DND-41 (cell line): Measurements from ENCODE around the gene SNRNP70.
A peak's percentile ranks its signal among the peaks of the same experiment; 100 is the strongest.

Experiments
- ATAC-seq: fragments of 200-7000 bp; cut with Tn5 transposase; 3 replicates; pipeline ENCODE4 v1.9.1; 2021; ENCODE audit warnings: low read depth; ENCODE audit not compliant: insufficient read depth
- DNase-seq: peaks from one replicate; pipeline ENCODE4 v3.0.0-alpha.2; 2020
- H2AFZ ChIP-seq: 2 replicates; pipeline ENCODE4 v1.6.0; 2012; ENCODE audit warnings: low read depth, low read length
- H3K27ac ChIP-seq: 2 replicates; pipeline ENCODE4 v1.5.1; 2012; ENCODE audit warnings: low read length, inconsistent platforms
- H3K27me3 ChIP-seq: fragments of 200-600 bp; sonication (generic); 2 replicates; pipeline ENCODE4 v1.6.0; 2012; ENCODE audit warnings: low read length, mild to moderate bottlenecking, inconsistent platforms; ENCODE audit not compliant: insufficient read depth, poor library complexity
- H3K36me3 ChIP-seq: 2 replicates; pipeline ENCODE4 v1.5.1; 2012; ENCODE audit warnings: low read length, inconsistent platforms; ENCODE audit not compliant: insufficient read depth
- H3K4me1 ChIP-seq: 2 replicates; pipeline ENCODE4 v1.5.1; 2012; ENCODE audit warnings: mild to moderate bottlenecking, low read length; ENCODE audit not compliant: insufficient read depth
- H3K4me2 ChIP-seq: 2 replicates; pipeline ENCODE4 v1.6.0; 2012; ENCODE audit warnings: mild to moderate bottlenecking, moderate library complexity, low read length, inconsistent platforms; ENCODE audit not compliant: insufficient read depth
- H3K4me3 ChIP-seq, 2 experiments: fragments of 200-600 bp in 1 of 2; shearing (Covaris generic) in 1 of 2; 2 replicates each; pipeline ENCODE4 v1.5.1; 2012 to 2016; ENCODE audit warnings: inconsistent platforms in 2 of 2, low read length in 2 of 2, mild to moderate bottlenecking in 2 of 2, low read depth in 1 of 2, moderate library complexity in 1 of 2
- H3K79me2 ChIP-seq: 2 replicates; pipeline ENCODE4 v1.6.0; 2012; ENCODE audit warnings: low read length, inconsistent platforms; ENCODE audit not compliant: insufficient read depth
- H3K9ac ChIP-seq: 2 replicates; pipeline ENCODE4 v1.6.0; 2012; ENCODE audit warnings: low read depth, mild to moderate bottlenecking, inconsistent platforms, low read length, moderate library complexity
- H3K9me3 ChIP-seq: 2 replicates; pipeline ENCODE4 v1.5.1; 2012; ENCODE audit warnings: low read length, moderate library complexity, mild to moderate bottlenecking, inconsistent platforms; ENCODE audit not compliant: insufficient read depth, severe bottlenecking
- H4K20me1 ChIP-seq: 2 replicates; pipeline ENCODE4 v1.6.0; 2012; ENCODE audit warnings: low read length; ENCODE audit not compliant: insufficient read depth
- CTCF ChIP-seq: IDR thresholded peaks from 2 replicates; pipeline ENCODE4 v1.5.1; 2012; ENCODE audit warnings: borderline replicate concordance, low read length, moderate library complexity, mild to moderate bottlenecking; ENCODE audit not compliant: poor library complexity, severe bottlenecking; ENCODE audit errors: extremely low read depth
- EZH2 ChIP-seq: IDR thresholded peaks from 3 replicates; pipeline ENCODE4 v1.6.1; 2012; ENCODE audit warnings: borderline replicate concordance, low read depth, mild to moderate bottlenecking, moderate library complexity, low read length, inconsistent platforms; ENCODE audit not compliant: severe bottlenecking

Gene SNRNP70

GRCh38 chr19:49150944-49151243 is 65.6 kb downstream of the SNRNP70 start:
- Histone ChIP-seq H3K79me2 (no peaks in the 10 kb centered on the region), H2AFZ (no peak overlapping the region), H3K9me3 (no peaks in the 10 kb centered on the region), H4K20me1 (peaks cover 2% of the 10 kb centered on the region; the same call in 1 of the 2 replicates), H3K36me3 (no peaks in the 10 kb centered on the region), H3K9ac (peak overlapping the region; percentile 44; the same call in 1 of the 2 replicates), H3K4me1 (peaks cover 14% of the 10 kb centered on the region), H3K27ac (no peak overlapping the region), H3K4me3 (no peak overlapping the region), H3K27me3 (no peaks in the 10 kb centered on the region), H3K4me2 (peak overlapping the region; percentile 62)
- ATAC-seq = no peak; the same call in 2 of the 3 replicates
- TF ChIP-seq CTCF = no peak
- no peak for TF ChIP-seq EZH2
- no peak for DNase-seq

GRCh38 chr19:49151267-49152118 is 66.2 kb downstream of the SNRNP70 start:
- ATAC-seq = peak; percentile 21
- no peak overlapping the region for H3K9ac ChIP-seq
- no peaks in the 10 kb centered on the region for H3K9me3 ChIP-seq
- H3K4me1 ChIP-seq = peaks cover 14% of the 10 kb centered on the region
- TF ChIP-seq CTCF (no peak), EZH2 (no peak)
- no peak overlapping the region for H3K4me3 ChIP-seq
- no peaks in the 10 kb centered on the region for H3K36me3 ChIP-seq
- H3K27ac ChIP-seq = no peak overlapping the region
- H3K4me2 ChIP-seq = no peak overlapping the region
- no peaks in the 10 kb centered on the region for H3K79me2 ChIP-seq
- no peaks in the 10 kb centered on the region for H3K27me3 ChIP-seq
- DNase-seq = peak; percentile 30
- H2AFZ ChIP-seq = no peak overlapping the region
- peaks cover 2% of the 10 kb centered on the region; the same call in 1 of the 2 replicates for H4K20me1 ChIP-seq

GRCh38 chr19:49152119-49152550 is 66.9 kb downstream of the SNRNP70 start:
- Histone ChIP-seq H3K9ac (no peak overlapping the region), H3K79me2 (no peaks in the 10 kb centered on the region), H3K4me1 (peaks cover 14% of the 10 kb centered on the region), H2AFZ (no peak overlapping the region), H3K4me3 (no peak overlapping the region), H3K9me3 (no peaks in the 10 kb centered on the region), H3K27ac (no peak overlapping the region), H4K20me1 (peaks cover 2% of the 10 kb centered on the region; the same call in 1 of the 2 replicates), H3K4me2 (no peak overlapping the region), H3K27me3 (peaks cover under 1% of the 10 kb centered on the region), H3K36me3 (no peaks in the 10 kb centered on the region)
- TF ChIP-seq EZH2 (no peak), CTCF (no peak)
- DNase-seq = no peak
- peak; percentile 25; the same call in 1 of the 3 replicates for ATAC-seq
